ENCODE results near the gene XRRA1. TPM values are rescaled to one million over a fixed set of nuclear protein-coding genes. Genes with fewer than 3 reads are reported as not detected.

XRRA1 gene
- total and polyA plus RNA-seq, 2 of the 13 experiments (the other 11 are each of a cell fraction or from before 2014, with no cell fraction given), result 7.6 to 10.5 TPM

DNA sequence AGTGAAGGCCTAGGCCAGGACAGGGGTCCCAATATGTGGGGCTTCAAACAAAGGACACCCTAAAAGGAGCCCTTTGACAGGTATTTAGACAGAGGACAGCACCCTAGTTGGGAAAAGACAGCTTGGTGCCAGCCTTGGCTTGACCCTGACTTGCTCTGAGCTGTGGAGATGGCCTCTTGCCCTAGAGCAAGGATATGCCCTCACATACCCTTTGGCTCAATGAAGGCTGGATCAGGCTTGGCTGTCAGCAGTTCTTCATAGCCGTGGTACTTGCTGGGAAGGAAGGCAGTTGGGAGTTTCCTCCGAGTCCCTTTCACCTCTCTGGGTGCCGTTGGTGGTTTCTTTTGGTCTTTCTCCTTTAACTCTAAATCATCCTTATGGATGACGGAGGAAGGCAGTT, 104.0 kb downstream of the XRRA1 start:
- Histone ChIP-seq H3K27me3 (ENCODE audit: control insufficient read depth in 1 of 2, insufficient read depth in 2 of 2, low read length in 2 of 2) (no peaks in the 10 kb centered on the region), H3K36me3 (replicated peaks in 1 of 2; ENCODE audit: control insufficient read depth in 1 of 2, insufficient read depth in 2 of 2, low read length in 2 of 2) (peaks cover 1 to 56% of the 10 kb centered on the region in 2 experiments; a peak in 2 of 5 replicates), H3K4me3 (replicated peaks in 1 of 3; ENCODE audit: insufficient read depth in 1 of 3, low read depth in 2 of 3, low read length in 3 of 3) (no peak overlapping the region), H3K9me3 (ENCODE audit: low read length) (no peaks in the 10 kb centered on the region), H2AFZ (ENCODE audit: low read length) (no peak overlapping the region), H3K79me2 (ENCODE audit: insufficient read depth, low read length) (no peaks in the 10 kb centered on the region), H3K27ac (ENCODE audit: extremely low read length, insufficient read depth, low read length) (no peak overlapping the region), H3K4me2 (ENCODE audit: low read depth, low read length) (no peak overlapping the region), H3K4me1 (ENCODE audit: insufficient read depth, low read length) (peaks cover 28% of the 10 kb centered on the region), H3K9ac (ENCODE audit: insufficient read depth, low read depth, low read length) (no peak overlapping the region), H4K20me1 (ENCODE audit: insufficient read depth, low read length) (no peaks in the 10 kb centered on the region)
- BruUV-seq (replicated peaks), result no TSS peak
- ChIA-PET POLR2A (no interaction called here), CTCF (ENCODE audit: low intra/inter-chr PET ratio, low total read pairs) (no interaction called here)
- no peak for DNase-seq (ENCODE audit: low spot score)
- ATAC-seq, result no peak
- no peak for FAIRE-seq
- WGBS (ENCODE audit: low lambda C conversion rate), result 96% methylated on average over 4 of the region's 4 CpGs
- in situ Hi-C loops (cut with HindIII; ENCODE audit: extremely low pct_ligation_motif_present, low pct_unique_long_range_greater_than_20kb), result no loop called here
- intact Hi-C loops (cut with micrococcal nuclease; ENCODE audit: unreplicated experiment), result no loop called here
- no peak for TF ChIP-seq ATRX (CRISPR knock-in tag; IDR thresholded peaks at IDR 0.05; ENCODE audit: borderline replicate concordance)
- TF ChIP-seq, protein P1, sequence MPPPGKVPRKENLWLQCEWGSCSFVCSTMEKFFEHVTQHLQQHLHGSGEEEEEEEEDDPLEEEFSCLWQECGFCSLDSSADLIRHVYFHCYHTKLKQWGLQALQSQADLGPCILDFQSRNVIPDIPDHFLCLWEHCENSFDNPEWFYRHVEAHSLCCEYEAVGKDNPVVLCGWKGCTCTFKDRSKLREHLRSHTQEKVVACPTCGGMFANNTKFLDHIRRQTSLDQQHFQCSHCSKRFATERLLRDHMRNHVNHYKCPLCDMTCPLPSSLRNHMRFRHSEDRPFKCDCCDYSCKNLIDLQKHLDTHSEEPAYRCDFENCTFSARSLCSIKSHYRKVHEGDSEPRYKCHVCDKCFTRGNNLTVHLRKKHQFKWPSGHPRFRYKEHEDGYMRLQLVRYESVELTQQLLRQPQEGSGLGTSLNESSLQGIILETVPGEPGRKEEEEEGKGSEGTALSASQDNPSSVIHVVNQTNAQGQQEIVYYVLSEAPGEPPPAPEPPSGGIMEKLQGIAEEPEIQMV (CRISPR knock-in tag; IDR thresholded peaks at IDR 0.05; ENCODE audit: low read depth), result no peak
- no peak for TF ChIP-seq ZNF652 (CRISPR knock-in tag; IDR thresholded peaks at IDR 0.05; ENCODE audit: borderline replicate concordance, low read depth)
- no peak for TF ChIP-seq ZNF660 (CRISPR knock-in tag; IDR thresholded peaks at IDR 0.05; ENCODE audit: borderline replicate concordance, low read depth)
- TF ChIP-seq ZNF501 (CRISPR knock-in tag; IDR thresholded peaks at IDR 0.05), result no peak
- TF ChIP-seq ZMAT5 (CRISPR knock-in tag; IDR thresholded peaks at IDR 0.05; ENCODE audit: borderline replicate concordance, low read depth), result no peak
- TF ChIP-seq ERF (CRISPR knock-in tag; IDR thresholded peaks at IDR 0.05), result no peak
- TF ChIP-seq ZSCAN30 (CRISPR knock-in tag; IDR thresholded peaks at IDR 0.05), result no peak
- TF ChIP-seq UBTF (CRISPR knock-in tag; IDR thresholded peaks at IDR 0.05), result no peak
- TF ChIP-seq RERE (CRISPR knock-in tag; IDR thresholded peaks at IDR 0.05; ENCODE audit: low read depth), result no peak
- no peak for TF ChIP-seq ATM (IDR thresholded peaks at IDR 0.05; ENCODE audit: borderline replicate concordance)
- TF ChIP-seq, protein P2, sequence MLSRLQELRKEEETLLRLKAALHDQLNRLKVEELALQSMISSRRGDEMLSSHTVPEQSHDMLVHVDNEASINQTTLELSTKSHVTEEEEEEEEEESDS (CRISPR knock-in tag; IDR thresholded peaks at IDR 0.05; ENCODE audit: borderline replicate concordance), result no peak
- no peak for TF ChIP-seq FOSL1 (CRISPR knock-in tag; IDR thresholded peaks at IDR 0.05; ENCODE audit: borderline replicate concordance)
- TF ChIP-seq ZNF34 (CRISPR knock-in tag; IDR thresholded peaks at IDR 0.05; ENCODE audit: borderline replicate concordance), result no peak
